GM23338 (cell line): ENCODE measurements around the gene GREB1L. TPM values are rescaled to one million over a fixed set of nuclear protein-coding genes. Genes with fewer than 3 reads are reported as not detected.

Source experiments
- ATAC-seq: fragments of 200-7000 bp; cut with Tn5 transposase; 3 replicates; pipeline ENCODE4 v1.9.1; 2020
- DNase-seq: peaks from one replicate; pipeline ENCODE4 v3.0.0-alpha.2; 2015; ENCODE audit warnings: low spot score
- H2AFZ ChIP-seq: fragments of 200-600 bp; sonication (generic); 2 replicates; pipeline ENCODE4 v1.8.0; 2016; ENCODE audit warnings: antibody characterized with exemption, mild to moderate bottlenecking, moderate library complexity
- H3F3A ChIP-seq: fragments of 200-600 bp; sonication (generic); replicated peaks from 2 replicates; pipeline ENCODE4 v1.8.0; 2017; ENCODE audit warnings: antibody characterized with exemption, mixed run types, low read depth
- H3K27ac ChIP-seq: fragments of 200-600 bp; sonication (generic); 2 replicates; pipeline ENCODE4 v1.6.1; 2016; ENCODE audit warnings: low read depth
- H3K27me3 ChIP-seq: fragments of 200-600 bp; sonication (generic); 2 replicates; pipeline ENCODE4 v1.8.0; 2016; ENCODE audit warnings: mild to moderate bottlenecking, mixed run types, moderate library complexity; ENCODE audit not compliant: insufficient read depth
- H3K36me3 ChIP-seq: fragments of 200-600 bp; sonication (generic); 2 replicates; pipeline ENCODE4 v1.8.0; 2016; ENCODE audit warnings: mild to moderate bottlenecking; ENCODE audit not compliant: insufficient read depth
- H3K4me1 ChIP-seq: fragments of 200-600 bp; sonication (generic); 2 replicates; pipeline ENCODE4 v1.8.0; 2016; ENCODE audit warnings: mild to moderate bottlenecking, moderate library complexity; ENCODE audit not compliant: insufficient read depth
- H3K4me2 ChIP-seq: fragments of 200-600 bp; sonication (generic); 2 replicates; pipeline ENCODE4 v1.7.1; 2017; ENCODE audit warnings: mixed run types
- H3K4me3 ChIP-seq: fragments of 200-600 bp; sonication (generic); 2 replicates; pipeline ENCODE4 v1.6.1; 2016; ENCODE audit warnings: mixed run types
- H3K79me2 ChIP-seq: fragments of 200-600 bp; sonication (generic); replicated peaks from 2 replicates; pipeline ENCODE4 v1.8.0; 2017; ENCODE audit warnings: mild to moderate bottlenecking; ENCODE audit not compliant: insufficient read depth
- H3K9me2 ChIP-seq: fragments of 200-600 bp; sonication (generic); 2 replicates; pipeline ENCODE4 v1.8.0; 2017; ENCODE audit not compliant: insufficient read depth
- H4K20me1 ChIP-seq: fragments of 200-600 bp; sonication (generic); replicated peaks from 2 replicates; pipeline ENCODE4 v1.8.0; 2017; ENCODE audit warnings: mild to moderate bottlenecking; ENCODE audit not compliant: insufficient read depth
- H3K27ac Mint-ChIP-seq: 2 replicates; pipeline ENCODE4 v1.8.0; 2020; ENCODE audit warnings: inconsistent platforms, mild to moderate bottlenecking, moderate library complexity, mixed read lengths
- H3K27me3 Mint-ChIP-seq: 3 replicates; pipeline ENCODE4 v1.8.0; 2022; ENCODE audit warnings: low read depth, mild to moderate bottlenecking, moderate library complexity, mixed read lengths, inconsistent platforms; ENCODE audit not compliant: insufficient read depth, poor library complexity
- H3K36me3 Mint-ChIP-seq: 3 replicates; pipeline ENCODE4 v1.8.0; 2021; ENCODE audit warnings: low read depth, mild to moderate bottlenecking, inconsistent platforms, moderate library complexity, mixed read lengths
- H3K4me1 Mint-ChIP-seq: 3 replicates; pipeline ENCODE4 v1.8.0; 2020; ENCODE audit warnings: mild to moderate bottlenecking, inconsistent platforms, mixed read lengths
- H3K4me3 Mint-ChIP-seq: 3 replicates; pipeline ENCODE4 v1.8.0; 2021; ENCODE audit warnings: moderate library complexity, mild to moderate bottlenecking, inconsistent platforms, mixed read lengths
- H3K9me3 Mint-ChIP-seq: 3 replicates; pipeline ENCODE4 v1.8.0; 2020; ENCODE audit warnings: moderate library complexity, mild to moderate bottlenecking, inconsistent platforms, mixed read lengths
- CREB1 ChIP-seq: fragments of 250-450 bp; sonication (Bioruptor Pico); IDR thresholded peaks from 2 replicates; pipeline ENCODE4 v1.5.0; 2020; ENCODE audit warnings: low read depth, mild to moderate bottlenecking, moderate library complexity
- EZH2 ChIP-seq: fragments of 200-600 bp; sonication (generic); IDR thresholded peaks from one replicate; pipeline ENCODE4 v1.8.0; 2017; ENCODE audit warnings: antibody characterized with exemption, mild to moderate bottlenecking, low read depth; ENCODE audit not compliant: unreplicated experiment
- EZH2phosphoT487 ChIP-seq: fragments of 200-600 bp; sonication (generic); IDR thresholded peaks from one replicate; pipeline ENCODE4 v1.8.1; 2018; ENCODE audit warnings: antibody characterized with exemption; ENCODE audit not compliant: unreplicated experiment
- JUNB ChIP-seq: IDR thresholded peaks from one replicate; pipeline ENCODE4 v1.6.1; 2016; ENCODE audit warnings: antibody characterized with exemption; ENCODE audit not compliant: unreplicated experiment
- NANOG ChIP-seq: IDR thresholded peaks from 2 replicates; pipeline ENCODE4 v1.6.1; 2016; ENCODE audit warnings: antibody characterized with exemption, borderline replicate concordance
- POLR2AphosphoS5 ChIP-seq: IDR thresholded peaks from 2 replicates; pipeline ENCODE4 v1.6.1; 2016; ENCODE audit warnings: antibody characterized with exemption, low read depth
- STAT1 ChIP-seq: IDR thresholded peaks from one replicate; pipeline ENCODE4 v1.6.1; 2016; ENCODE audit warnings: antibody characterized with exemption; ENCODE audit not compliant: unreplicated experiment
- ZNF114 ChIP-seq: fragments of 250-450 bp; sonication (Bioruptor Pico); IDR thresholded peaks from 2 replicates; pipeline ENCODE4 v1.5.0; 2020; ENCODE audit warnings: mild to moderate bottlenecking, moderate library complexity
- ZNF331 ChIP-seq: fragments of 250-450 bp; sonication (Bioruptor Pico); IDR thresholded peaks from 2 replicates; pipeline ENCODE4 v1.5.0; 2020; ENCODE audit warnings: low read depth, mild to moderate bottlenecking, moderate library complexity
- polyA plus RNA-seq: library from polyadenylated mRNA; unstranded; fragments of >200 nt; fragmentation: Nextera tagmentation; extraction: Ambion mirVana; gene quantifications from 2 replicates; pipeline ENCODE4 v1.2.1, GENCODE V29; 2016
- total RNA-seq: library from RNA; depleted of rRNA; stranded (reverse); fragments of >200 nt; shearing (Covaris generic); gene quantifications from 2 replicates; pipeline ENCODE4 v1.2.3, GENCODE V29; 2014
- TF ChIP-seq, protein P1 (sequence below): IDR thresholded peaks from one replicate; pipeline ENCODE4 v1.6.1; 2018; ENCODE audit warnings: antibody characterized with exemption; ENCODE audit not compliant: unreplicated experiment
- TF ChIP-seq, protein P2 (sequence below): IDR thresholded peaks from 2 replicates; pipeline ENCODE4 v1.6.1; 2016; ENCODE audit warnings: antibody characterized with exemption
- TF ChIP-seq, protein P3 (sequence below), 2 experiments: fragments of 200-600 bp in 1 of 2; sonication (generic) in 1 of 2; conservative IDR thresholded peaks; 2 replicates each; pipeline versions ENCODE4 v1.5.1 to v1.6.1; 2016 to 2017; ENCODE audit warnings: antibody characterized with exemption in 2 of 2, low read depth in 2 of 2, mild to moderate bottlenecking in 2 of 2, moderate library complexity in 1 of 2
- TF ChIP-seq, protein P4 (sequence below): fragments of 250-450 bp; sonication (Bioruptor Pico); IDR thresholded peaks from 2 replicates; pipeline ENCODE4 v1.5.0; 2020; ENCODE audit warnings: mild to moderate bottlenecking, moderate library complexity

GREB1L gene
- total and polyA plus RNA-seq, 2 experiments from 2014 or later = 0.03 to 0.29 TPM

DNA sequence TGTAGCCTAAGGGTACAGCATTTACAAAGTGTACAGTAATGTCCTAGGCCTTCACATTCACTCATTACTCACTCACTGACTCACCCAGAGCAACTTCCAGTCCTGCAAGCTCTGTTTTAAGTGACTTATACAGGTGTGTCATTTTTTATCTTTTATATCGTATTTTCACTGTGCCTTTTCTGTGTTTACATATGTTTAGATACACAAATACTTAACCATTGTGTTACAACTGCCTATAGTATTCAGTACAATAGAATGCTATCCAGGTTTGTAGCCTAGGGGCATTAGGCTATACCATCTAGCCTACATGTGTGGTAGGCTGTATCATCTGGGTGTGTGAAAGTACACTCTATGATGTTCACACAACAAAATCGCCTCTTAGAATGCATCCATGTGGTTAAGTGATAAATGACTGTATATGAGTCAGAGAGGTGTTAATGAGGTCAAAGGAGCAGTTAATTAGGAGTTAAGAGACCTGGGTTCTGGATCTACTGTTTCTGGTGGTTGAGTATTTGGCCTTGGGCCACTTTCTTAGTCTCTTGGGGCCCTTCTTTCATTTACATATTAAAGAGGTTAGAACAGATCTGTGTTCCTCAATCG lies 149.1 kb downstream of the GREB1L start:
- DNase-seq = no peak
- H3K9me3 Mint-ChIP-seq = no peaks in the 10 kb centered on the region
- H3K4me3 Mint-ChIP-seq = no peak overlapping the region
- Histone ChIP-seq H3K4me2 (no peak overlapping the region), H4K20me1 (peaks cover 23% of the 10 kb centered on the region), H3K79me2 (no peaks in the 10 kb centered on the region), H3K27ac (no peak overlapping the region), H3K27me3 (peaks cover 92% of the 10 kb centered on the region), H3F3A (no peaks in the 10 kb centered on the region), H3K4me1 (no peaks in the 10 kb centered on the region), H2AFZ (no peak overlapping the region), H3K36me3 (no peaks in the 10 kb centered on the region), H3K4me3 (no peak overlapping the region), H3K9me2 (no peaks in the 10 kb centered on the region)
- no peak for ATAC-seq
- no peaks in the 10 kb centered on the region for H3K36me3 Mint-ChIP-seq
- peaks cover 62% of the 10 kb centered on the region for H3K27me3 Mint-ChIP-seq
- no peak overlapping the region for H3K27ac Mint-ChIP-seq
- peaks cover 7% of the 10 kb centered on the region for H3K4me1 Mint-ChIP-seq
- TF ChIP-seq, protein P1, sequence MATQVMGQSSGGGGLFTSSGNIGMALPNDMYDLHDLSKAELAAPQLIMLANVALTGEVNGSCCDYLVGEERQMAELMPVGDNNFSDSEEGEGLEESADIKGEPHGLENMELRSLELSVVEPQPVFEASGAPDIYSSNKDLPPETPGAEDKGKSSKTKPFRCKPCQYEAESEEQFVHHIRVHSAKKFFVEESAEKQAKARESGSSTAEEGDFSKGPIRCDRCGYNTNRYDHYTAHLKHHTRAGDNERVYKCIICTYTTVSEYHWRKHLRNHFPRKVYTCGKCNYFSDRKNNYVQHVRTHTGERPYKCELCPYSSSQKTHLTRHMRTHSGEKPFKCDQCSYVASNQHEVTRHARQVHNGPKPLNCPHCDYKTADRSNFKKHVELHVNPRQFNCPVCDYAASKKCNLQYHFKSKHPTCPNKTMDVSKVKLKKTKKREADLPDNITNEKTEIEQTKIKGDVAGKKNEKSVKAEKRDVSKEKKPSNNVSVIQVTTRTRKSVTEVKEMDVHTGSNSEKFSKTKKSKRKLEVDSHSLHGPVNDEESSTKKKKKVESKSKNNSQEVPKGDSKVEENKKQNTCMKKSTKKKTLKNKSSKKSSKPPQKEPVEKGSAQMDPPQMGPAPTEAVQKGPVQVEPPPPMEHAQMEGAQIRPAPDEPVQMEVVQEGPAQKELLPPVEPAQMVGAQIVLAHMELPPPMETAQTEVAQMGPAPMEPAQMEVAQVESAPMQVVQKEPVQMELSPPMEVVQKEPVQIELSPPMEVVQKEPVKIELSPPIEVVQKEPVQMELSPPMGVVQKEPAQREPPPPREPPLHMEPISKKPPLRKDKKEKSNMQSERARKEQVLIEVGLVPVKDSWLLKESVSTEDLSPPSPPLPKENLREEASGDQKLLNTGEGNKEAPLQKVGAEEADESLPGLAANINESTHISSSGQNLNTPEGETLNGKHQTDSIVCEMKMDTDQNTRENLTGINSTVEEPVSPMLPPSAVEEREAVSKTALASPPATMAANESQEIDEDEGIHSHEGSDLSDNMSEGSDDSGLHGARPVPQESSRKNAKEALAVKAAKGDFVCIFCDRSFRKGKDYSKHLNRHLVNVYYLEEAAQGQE = no peak
- TF ChIP-seq POLR2AphosphoS5 = no peak
- TF ChIP-seq NANOG = no peak
- TF ChIP-seq CREB1 (CRISPR knock-in tag) = no peak
- no peak for TF ChIP-seq EZH2phosphoT487
- TF ChIP-seq, protein P2, sequence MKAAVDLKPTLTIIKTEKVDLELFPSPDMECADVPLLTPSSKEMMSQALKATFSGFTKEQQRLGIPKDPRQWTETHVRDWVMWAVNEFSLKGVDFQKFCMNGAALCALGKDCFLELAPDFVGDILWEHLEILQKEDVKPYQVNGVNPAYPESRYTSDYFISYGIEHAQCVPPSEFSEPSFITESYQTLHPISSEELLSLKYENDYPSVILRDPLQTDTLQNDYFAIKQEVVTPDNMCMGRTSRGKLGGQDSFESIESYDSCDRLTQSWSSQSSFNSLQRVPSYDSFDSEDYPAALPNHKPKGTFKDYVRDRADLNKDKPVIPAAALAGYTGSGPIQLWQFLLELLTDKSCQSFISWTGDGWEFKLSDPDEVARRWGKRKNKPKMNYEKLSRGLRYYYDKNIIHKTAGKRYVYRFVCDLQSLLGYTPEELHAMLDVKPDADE = no peak
- TF ChIP-seq, protein P3, sequence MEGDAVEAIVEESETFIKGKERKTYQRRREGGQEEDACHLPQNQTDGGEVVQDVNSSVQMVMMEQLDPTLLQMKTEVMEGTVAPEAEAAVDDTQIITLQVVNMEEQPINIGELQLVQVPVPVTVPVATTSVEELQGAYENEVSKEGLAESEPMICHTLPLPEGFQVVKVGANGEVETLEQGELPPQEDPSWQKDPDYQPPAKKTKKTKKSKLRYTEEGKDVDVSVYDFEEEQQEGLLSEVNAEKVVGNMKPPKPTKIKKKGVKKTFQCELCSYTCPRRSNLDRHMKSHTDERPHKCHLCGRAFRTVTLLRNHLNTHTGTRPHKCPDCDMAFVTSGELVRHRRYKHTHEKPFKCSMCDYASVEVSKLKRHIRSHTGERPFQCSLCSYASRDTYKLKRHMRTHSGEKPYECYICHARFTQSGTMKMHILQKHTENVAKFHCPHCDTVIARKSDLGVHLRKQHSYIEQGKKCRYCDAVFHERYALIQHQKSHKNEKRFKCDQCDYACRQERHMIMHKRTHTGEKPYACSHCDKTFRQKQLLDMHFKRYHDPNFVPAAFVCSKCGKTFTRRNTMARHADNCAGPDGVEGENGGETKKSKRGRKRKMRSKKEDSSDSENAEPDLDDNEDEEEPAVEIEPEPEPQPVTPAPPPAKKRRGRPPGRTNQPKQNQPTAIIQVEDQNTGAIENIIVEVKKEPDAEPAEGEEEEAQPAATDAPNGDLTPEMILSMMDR (conservative IDR thresholded peaks at IDR 0.05; ENCODE audit: low read depth in 2 of 2) = no peak
- no peak for TF ChIP-seq JUNB
- no peak for TF ChIP-seq STAT1
- no peak for TF ChIP-seq ZNF331 (CRISPR knock-in tag)
- no peak for TF ChIP-seq ZNF114 (CRISPR knock-in tag)
- TF ChIP-seq, protein P4, sequence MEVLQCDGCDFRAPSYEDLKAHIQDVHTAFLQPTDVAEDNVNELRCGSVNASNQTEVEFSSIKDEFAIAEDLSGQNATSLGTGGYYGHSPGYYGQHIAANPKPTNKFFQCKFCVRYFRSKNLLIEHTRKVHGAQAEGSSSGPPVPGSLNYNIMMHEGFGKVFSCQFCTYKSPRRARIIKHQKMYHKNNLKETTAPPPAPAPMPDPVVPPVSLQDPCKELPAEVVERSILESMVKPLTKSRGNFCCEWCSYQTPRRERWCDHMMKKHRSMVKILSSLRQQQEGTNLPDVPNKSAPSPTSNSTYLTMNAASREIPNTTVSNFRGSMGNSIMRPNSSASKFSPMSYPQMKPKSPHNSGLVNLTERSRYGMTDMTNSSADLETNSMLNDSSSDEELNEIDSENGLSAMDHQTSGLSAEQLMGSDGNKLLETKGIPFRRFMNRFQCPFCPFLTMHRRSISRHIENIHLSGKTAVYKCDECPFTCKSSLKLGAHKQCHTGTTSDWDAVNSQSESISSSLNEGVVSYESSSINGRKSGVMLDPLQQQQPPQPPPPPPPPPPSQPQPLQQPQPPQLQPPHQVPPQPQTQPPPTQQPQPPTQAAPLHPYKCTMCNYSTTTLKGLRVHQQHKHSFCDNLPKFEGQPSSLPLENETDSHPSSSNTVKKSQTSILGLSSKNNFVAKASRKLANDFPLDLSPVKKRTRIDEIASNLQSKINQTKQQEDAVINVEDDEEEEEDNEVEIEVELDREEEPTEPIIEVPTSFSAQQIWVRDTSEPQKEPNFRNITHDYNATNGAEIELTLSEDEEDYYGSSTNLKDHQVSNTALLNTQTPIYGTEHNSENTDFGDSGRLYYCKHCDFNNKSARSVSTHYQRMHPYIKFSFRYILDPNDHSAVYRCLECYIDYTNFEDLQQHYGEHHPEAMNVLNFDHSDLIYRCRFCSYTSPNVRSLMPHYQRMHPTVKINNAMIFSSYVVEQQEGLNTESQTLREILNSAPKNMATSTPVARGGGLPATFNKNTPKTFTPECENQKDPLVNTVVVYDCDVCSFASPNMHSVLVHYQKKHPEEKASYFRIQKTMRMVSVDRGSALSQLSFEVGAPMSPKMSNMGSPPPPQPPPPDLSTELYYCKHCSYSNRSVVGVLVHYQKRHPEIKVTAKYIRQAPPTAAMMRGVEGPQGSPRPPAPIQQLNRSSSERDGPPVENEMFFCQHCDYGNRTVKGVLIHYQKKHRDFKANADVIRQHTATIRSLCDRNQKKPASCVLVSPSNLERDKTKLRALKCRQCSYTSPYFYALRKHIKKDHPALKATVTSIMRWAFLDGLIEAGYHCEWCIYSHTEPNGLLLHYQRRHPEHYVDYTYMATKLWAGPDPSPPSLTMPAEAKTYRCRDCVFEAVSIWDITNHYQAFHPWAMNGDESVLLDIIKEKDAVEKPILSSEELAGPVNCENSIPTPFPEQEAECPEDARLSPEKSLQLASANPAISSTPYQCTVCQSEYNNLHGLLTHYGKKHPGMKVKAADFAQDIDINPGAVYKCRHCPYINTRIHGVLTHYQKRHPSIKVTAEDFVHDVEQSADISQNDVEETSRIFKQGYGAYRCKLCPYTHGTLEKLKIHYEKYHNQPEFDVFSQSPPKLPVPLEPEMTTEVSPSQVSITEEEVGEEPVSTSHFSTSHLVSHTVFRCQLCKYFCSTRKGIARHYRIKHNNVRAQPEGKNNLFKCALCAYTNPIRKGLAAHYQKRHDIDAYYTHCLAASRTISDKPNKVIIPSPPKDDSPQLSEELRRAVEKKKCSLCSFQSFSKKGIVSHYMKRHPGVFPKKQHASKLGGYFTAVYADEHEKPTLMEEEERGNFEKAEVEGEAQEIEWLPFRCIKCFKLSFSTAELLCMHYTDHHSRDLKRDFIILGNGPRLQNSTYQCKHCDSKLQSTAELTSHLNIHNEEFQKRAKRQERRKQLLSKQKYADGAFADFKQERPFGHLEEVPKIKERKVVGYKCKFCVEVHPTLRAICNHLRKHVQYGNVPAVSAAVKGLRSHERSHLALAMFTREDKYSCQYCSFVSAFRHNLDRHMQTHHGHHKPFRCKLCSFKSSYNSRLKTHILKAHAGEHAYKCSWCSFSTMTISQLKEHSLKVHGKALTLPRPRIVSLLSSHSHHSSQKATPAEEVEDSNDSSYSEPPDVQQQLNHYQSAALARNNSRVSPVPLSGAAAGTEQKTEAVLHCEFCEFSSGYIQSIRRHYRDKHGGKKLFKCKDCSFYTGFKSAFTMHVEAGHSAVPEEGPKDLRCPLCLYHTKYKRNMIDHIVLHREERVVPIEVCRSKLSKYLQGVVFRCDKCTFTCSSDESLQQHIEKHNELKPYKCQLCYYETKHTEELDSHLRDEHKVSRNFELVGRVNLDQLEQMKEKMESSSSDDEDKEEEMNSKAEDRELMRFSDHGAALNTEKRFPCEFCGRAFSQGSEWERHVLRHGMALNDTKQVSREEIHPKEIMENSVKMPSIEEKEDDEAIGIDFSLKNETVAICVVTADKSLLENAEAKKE (CRISPR knock-in tag) = no peak
- TF ChIP-seq EZH2 = no peak
